HepG2 (cell line): ENCODE measurements around the gene ZBTB9. TPM values are rescaled to one million over a fixed set of nuclear protein-coding genes. Genes with fewer than 3 reads are reported as not detected.

Source experiments
- ASH2L ChIP-seq: fragments of 300-600, 200-600 bp; sonication (generic); IDR thresholded peaks from 2 replicates; pipeline ENCODE4 v1.7.0; 2017; ENCODE audit warnings: low read depth, mild to moderate bottlenecking, moderate library complexity, mixed read lengths, low read length; ENCODE audit not compliant: insufficient read length
- CCDC6 ChIP-seq: sonication (generic); formaldehyde crosslinking; IDR thresholded peaks from 2 replicates; pipeline ENCODE4 v1.8.1; 2022; ENCODE audit warnings: mild to moderate bottlenecking, missing genetic modification reagents, moderate library complexity
- KAT7 ChIP-seq: IDR thresholded peaks from 2 replicates; pipeline ENCODE4 v1.6.1; 2018; ENCODE audit warnings: borderline replicate concordance, missing compliant biosample characterization
- POGZ ChIP-seq: sonication (generic); formaldehyde crosslinking; IDR thresholded peaks from 2 replicates; pipeline ENCODE4 v1.4.0; 2020; ENCODE audit warnings: mild to moderate bottlenecking, missing genetic modification reagents
- TBP ChIP-seq: sonication (generic); formaldehyde crosslinking; IDR thresholded peaks from 2 replicates; pipeline ENCODE4 v1.5.0; 2020; ENCODE audit warnings: missing genetic modification reagents
- ZNF260 ChIP-seq: sonication (generic); formaldehyde crosslinking; IDR thresholded peaks from 2 replicates; pipeline ENCODE4 v1.4.0; 2020; ENCODE audit warnings: missing genetic modification reagents, low read depth, mild to moderate bottlenecking, borderline replicate concordance
- ZNF720 ChIP-seq: sonication (generic); formaldehyde crosslinking; IDR thresholded peaks from 2 replicates; pipeline ENCODE4 v1.4.0; 2020; ENCODE audit warnings: missing genetic modification reagents
- ZNF737 ChIP-seq: sonication (generic); formaldehyde crosslinking; IDR thresholded peaks from 2 replicates; pipeline ENCODE4 v1.5.0; 2020; ENCODE audit warnings: missing genetic modification reagents, mild to moderate bottlenecking, borderline replicate concordance
- ZNF746 ChIP-seq: sonication (generic); formaldehyde crosslinking; IDR thresholded peaks from 2 replicates; pipeline ENCODE4 v1.8.0; 2022; ENCODE audit warnings: mild to moderate bottlenecking, missing genetic modification reagents
- ZNF772 ChIP-seq: sonication (generic); formaldehyde crosslinking; IDR thresholded peaks from 2 replicates; pipeline ENCODE4 v1.5.0; 2020; ENCODE audit warnings: mild to moderate bottlenecking, missing genetic modification reagents
- polyA plus RNA-seq, 8 experiments: library from polyadenylated mRNA; depleted of rRNA in 3 of 8; stranded (reverse) in 7 of 8; unstranded in 1 of 8; fragments of >200 nt; fragmentation: Illumina TruSeq in 4 of 8; extraction: Trizol in 4 of 8; gene quantifications; 2 replicates each; pipeline versions ENCODE4 v1.2.1 to v1.2.3, GENCODE V29; 2011 to 2016; ENCODE audit warnings: low read depth in 4 of 8, missing spikeins in 1 of 8, mixed read lengths in 1 of 8; ENCODE audit not compliant: insufficient read depth in 1 of 8
- total RNA-seq, 5 experiments: library from RNA; depleted of rRNA; stranded (reverse); fragments of >200 nt; fragmentation: Illumina TruSeq; extraction: Trizol; gene quantifications; 2 replicates each; pipeline ENCODE4 v1.2.3, GENCODE V29; 2016; ENCODE audit warnings: low read depth in 1 of 5
- TF ChIP-seq, protein P1 (sequence below): sonication (generic); formaldehyde crosslinking; IDR thresholded peaks from 2 replicates; pipeline ENCODE4 v1.4.0; 2020; ENCODE audit warnings: missing genetic modification reagents
- TF ChIP-seq, protein P2 (sequence below): sonication (generic); formaldehyde crosslinking; conservative IDR thresholded peaks from 2 replicates; pipeline ENCODE4 v1.5.0; 2020; ENCODE audit warnings: missing genetic modification reagents
- TF ChIP-seq, protein P3 (sequence below): sonication (generic); formaldehyde crosslinking; conservative IDR thresholded peaks from 2 replicates; pipeline ENCODE4 v1.4.0; 2020; ENCODE audit warnings: missing genetic modification reagents
- TF ChIP-seq, protein P4 (sequence below): sonication (generic); formaldehyde crosslinking; IDR thresholded peaks from 2 replicates; pipeline ENCODE4 v1.5.0; 2020; ENCODE audit warnings: mild to moderate bottlenecking, missing genetic modification reagents, borderline replicate concordance

ZBTB9 gene
- total and polyA plus RNA-seq, 2 of the 13 experiments (the other 11 are each of a cell fraction or from before 2014, with no cell fraction given): 5.3 to 9.2 TPM

DNA sequence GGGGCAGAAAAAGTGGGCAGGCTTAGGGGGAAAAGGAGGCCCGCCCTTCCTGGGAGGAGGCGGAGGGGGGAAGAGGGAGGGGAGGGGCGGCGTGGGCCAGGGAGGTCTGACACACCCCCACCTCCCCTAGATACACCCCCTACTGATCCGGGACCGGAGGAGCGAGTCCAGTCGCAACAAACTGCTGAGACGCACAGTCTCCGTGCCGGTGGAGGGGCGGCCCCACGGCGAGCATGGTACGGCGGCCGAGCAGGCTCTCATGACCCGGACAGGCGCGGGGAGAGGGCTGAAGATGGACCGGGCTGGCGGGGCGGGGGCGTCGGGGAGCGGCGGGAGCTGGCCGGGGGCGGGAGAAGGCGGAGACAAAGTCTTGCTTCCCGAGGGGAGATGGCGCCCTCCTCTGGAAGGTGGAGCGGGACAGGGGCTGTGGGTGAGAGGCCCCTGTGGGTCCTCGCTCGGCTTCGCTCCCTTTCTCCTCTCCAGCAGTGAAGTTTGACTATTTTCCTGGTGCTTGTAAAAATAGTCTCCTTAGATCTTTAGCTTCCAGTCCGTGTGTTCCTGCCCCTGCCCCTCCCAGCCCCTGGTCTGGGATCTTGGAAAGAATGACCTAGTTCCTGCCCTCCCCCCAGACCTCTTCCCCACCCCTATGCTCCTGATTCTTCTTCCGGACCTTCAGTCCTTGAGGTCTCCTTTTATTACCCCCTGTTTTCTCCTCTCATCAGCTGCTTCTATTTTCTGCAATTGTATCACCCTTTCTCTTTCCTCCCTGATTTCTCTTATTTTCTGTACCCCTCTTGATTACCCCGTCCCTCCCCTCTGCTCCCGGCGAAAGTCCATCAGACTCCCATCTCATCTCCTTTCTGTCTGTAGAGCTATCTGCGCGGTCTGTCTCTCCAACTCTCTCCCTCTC is 28.5 kb upstream of the ZBTB9 start (continued):
- TF ChIP-seq, protein P1, sequence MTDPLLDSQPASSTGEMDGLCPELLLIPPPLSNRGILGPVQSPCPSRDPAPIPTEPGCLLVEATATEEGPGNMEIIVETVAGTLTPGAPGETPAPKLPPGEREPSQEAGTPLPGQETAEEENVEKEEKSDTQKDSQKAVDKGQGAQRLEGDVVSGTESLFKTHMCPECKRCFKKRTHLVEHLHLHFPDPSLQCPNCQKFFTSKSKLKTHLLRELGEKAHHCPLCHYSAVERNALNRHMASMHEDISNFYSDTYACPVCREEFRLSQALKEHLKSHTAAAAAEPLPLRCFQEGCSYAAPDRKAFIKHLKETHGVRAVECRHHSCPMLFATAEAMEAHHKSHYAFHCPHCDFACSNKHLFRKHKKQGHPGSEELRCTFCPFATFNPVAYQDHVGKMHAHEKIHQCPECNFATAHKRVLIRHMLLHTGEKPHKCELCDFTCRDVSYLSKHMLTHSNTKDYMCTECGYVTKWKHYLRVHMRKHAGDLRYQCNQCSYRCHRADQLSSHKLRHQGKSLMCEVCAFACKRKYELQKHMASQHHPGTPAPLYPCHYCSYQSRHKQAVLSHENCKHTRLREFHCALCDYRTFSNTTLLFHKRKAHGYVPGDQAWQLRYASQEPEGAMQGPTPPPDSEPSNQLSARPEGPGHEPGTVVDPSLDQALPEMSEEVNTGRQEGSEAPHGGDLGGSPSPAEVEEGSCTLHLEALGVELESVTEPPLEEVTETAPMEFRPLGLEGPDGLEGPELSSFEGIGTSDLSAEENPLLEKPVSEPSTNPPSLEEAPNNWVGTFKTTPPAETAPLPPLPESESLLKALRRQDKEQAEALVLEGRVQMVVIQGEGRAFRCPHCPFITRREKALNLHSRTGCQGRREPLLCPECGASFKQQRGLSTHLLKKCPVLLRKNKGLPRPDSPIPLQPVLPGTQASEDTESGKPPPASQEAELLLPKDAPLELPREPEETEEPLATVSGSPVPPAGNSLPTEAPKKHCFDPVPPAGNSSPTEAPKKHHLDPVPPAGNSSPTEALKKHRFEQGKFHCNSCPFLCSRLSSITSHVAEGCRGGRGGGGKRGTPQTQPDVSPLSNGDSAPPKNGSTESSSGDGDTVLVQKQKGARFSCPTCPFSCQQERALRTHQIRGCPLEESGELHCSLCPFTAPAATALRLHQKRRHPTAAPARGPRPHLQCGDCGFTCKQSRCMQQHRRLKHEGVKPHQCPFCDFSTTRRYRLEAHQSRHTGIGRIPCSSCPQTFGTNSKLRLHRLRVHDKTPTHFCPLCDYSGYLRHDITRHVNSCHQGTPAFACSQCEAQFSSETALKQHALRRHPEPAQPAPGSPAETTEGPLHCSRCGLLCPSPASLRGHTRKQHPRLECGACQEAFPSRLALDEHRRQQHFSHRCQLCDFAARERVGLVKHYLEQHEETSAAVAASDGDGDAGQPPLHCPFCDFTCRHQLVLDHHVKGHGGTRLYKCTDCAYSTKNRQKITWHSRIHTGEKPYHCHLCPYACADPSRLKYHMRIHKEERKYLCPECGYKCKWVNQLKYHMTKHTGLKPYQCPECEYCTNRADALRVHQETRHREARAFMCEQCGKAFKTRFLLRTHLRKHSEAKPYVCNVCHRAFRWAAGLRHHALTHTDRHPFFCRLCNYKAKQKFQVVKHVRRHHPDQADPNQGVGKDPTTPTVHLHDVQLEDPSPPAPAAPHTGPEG (CRISPR knock-in tag): no peak
- TF ChIP-seq CCDC6 (CRISPR knock-in tag) (no peak; the same call in 1 of the 2 replicates), ZNF772 (CRISPR knock-in tag) (no peak), POGZ (peak; percentile 41; the same call in 1 of the 2 replicates), ASH2L (peak; percentile 40), ZNF737 (CRISPR knock-in tag) (no peak), TBP (CRISPR knock-in tag) (no peak), ZNF260 (CRISPR knock-in tag) (no peak), KAT7 (CRISPR knock-in tag) (no peak; the same call in 1 of the 2 replicates), ZNF720 (CRISPR knock-in tag) (no peak), ZNF746 (CRISPR knock-in tag) (0 out of 2 replicates have a peak, but pooled peaks have one; percentile 55)
- TF ChIP-seq, protein P2, sequence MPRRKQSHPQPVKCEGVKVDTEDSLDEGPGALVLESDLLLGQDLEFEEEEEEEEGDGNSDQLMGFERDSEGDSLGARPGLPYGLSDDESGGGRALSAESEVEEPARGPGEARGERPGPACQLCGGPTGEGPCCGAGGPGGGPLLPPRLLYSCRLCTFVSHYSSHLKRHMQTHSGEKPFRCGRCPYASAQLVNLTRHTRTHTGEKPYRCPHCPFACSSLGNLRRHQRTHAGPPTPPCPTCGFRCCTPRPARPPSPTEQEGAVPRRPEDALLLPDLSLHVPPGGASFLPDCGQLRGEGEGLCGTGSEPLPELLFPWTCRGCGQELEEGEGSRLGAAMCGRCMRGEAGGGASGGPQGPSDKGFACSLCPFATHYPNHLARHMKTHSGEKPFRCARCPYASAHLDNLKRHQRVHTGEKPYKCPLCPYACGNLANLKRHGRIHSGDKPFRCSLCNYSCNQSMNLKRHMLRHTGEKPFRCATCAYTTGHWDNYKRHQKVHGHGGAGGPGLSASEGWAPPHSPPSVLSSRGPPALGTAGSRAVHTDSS: no peak
- TF ChIP-seq, protein P3, sequence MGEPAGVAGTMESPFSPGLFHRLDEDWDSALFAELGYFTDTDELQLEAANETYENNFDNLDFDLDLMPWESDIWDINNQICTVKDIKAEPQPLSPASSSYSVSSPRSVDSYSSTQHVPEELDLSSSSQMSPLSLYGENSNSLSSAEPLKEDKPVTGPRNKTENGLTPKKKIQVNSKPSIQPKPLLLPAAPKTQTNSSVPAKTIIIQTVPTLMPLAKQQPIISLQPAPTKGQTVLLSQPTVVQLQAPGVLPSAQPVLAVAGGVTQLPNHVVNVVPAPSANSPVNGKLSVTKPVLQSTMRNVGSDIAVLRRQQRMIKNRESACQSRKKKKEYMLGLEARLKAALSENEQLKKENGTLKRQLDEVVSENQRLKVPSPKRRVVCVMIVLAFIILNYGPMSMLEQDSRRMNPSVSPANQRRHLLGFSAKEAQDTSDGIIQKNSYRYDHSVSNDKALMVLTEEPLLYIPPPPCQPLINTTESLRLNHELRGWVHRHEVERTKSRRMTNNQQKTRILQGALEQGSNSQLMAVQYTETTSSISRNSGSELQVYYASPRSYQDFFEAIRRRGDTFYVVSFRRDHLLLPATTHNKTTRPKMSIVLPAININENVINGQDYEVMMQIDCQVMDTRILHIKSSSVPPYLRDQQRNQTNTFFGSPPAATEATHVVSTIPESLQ: 0 out of 2 replicates have a peak, but pooled peaks have one; percentile 58
- TF ChIP-seq, protein P4, sequence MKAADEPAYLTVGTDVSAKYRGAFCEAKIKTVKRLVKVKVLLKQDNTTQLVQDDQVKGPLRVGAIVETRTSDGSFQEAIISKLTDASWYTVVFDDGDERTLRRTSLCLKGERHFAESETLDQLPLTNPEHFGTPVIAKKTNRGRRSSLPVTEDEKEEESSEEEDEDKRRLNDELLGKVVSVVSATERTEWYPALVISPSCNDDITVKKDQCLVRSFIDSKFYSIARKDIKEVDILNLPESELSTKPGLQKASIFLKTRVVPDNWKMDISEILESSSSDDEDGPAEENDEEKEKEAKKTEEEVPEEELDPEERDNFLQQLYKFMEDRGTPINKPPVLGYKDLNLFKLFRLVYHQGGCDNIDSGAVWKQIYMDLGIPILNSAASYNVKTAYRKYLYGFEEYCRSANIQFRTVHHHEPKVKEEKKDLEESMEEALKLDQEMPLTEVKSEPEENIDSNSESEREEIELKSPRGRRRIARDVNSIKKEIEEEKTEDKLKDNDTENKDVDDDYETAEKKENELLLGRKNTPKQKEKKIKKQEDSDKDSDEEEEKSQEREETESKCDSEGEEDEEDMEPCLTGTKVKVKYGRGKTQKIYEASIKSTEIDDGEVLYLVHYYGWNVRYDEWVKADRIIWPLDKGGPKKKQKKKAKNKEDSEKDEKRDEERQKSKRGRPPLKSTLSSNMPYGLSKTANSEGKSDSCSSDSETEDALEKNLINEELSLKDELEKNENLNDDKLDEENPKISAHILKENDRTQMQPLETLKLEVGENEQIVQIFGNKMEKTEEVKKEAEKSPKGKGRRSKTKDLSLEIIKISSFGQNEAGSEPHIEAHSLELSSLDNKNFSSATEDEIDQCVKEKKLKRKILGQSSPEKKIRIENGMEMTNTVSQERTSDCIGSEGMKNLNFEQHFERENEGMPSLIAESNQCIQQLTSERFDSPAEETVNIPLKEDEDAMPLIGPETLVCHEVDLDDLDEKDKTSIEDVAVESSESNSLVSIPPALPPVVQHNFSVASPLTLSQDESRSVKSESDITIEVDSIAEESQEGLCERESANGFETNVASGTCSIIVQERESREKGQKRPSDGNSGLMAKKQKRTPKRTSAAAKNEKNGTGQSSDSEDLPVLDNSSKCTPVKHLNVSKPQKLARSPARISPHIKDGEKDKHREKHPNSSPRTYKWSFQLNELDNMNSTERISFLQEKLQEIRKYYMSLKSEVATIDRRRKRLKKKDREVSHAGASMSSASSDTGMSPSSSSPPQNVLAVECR (CRISPR knock-in tag): peak; percentile 88
